Germinal center (tissue), 1 donor: ENCODE measurements around the gene DLL1.

Source experiments
- DNase-seq: peaks from one replicate; pipeline ENCODE4 v3.0.0; 2012; ENCODE audit warnings: mixed read lengths, low spot score

The DLL1 gene

DNA sequence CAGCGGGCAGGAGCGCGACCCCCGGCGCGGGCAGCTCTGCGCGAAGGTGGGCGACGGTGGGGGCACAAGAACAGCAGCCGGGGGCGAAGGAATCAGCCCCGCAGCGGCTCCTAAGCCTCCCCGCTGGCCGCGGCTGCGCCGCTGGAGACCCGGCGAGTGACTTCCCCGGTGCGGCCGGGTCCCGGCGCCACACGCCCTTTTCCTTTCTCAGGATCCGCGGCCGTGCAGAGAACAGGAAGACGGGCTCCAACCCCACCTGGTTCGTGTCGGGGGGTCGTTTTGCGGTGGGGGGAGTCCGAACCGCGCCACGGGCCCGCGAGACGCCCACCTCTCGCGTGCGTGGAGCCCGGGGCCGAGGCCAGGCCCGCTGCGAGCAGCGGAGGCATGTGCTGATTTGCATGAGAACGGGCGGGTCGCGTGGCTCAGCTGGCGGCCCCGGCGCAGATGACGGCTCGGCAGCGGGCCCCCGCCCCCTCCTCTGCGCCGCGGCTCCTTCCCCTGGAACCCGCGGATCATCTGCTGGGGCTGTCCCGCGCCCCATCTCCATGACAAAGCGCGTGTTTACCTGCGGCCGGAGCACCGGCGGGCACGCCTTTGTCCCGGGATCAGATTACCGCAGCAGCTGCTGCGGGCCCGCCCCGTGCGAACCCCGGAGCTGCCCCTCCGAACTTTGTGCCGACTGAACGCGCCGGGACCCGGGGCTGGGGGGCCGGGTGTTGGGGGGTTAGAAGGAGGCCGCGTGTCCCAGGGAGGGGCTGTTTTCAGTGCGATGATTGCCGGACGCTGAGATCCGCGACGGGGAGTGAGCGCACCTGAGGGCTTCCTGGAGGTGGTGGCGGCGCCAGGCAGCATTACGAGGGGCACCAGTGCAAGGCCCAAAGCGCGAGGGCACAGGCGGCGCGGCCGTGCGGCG is 4.9 kb upstream of the DLL1 start:
- peak; percentile 70 for DNase-seq

GRCh38 chr6:170294813-170295509 is 4.1 kb upstream of the DLL1 start:
- no peak for DNase-seq

- no peak for DNase-seq
These were observed 3.4 kb upstream of the DLL1 start for GRCh38 chr6:170294298-170294730.

DNA sequence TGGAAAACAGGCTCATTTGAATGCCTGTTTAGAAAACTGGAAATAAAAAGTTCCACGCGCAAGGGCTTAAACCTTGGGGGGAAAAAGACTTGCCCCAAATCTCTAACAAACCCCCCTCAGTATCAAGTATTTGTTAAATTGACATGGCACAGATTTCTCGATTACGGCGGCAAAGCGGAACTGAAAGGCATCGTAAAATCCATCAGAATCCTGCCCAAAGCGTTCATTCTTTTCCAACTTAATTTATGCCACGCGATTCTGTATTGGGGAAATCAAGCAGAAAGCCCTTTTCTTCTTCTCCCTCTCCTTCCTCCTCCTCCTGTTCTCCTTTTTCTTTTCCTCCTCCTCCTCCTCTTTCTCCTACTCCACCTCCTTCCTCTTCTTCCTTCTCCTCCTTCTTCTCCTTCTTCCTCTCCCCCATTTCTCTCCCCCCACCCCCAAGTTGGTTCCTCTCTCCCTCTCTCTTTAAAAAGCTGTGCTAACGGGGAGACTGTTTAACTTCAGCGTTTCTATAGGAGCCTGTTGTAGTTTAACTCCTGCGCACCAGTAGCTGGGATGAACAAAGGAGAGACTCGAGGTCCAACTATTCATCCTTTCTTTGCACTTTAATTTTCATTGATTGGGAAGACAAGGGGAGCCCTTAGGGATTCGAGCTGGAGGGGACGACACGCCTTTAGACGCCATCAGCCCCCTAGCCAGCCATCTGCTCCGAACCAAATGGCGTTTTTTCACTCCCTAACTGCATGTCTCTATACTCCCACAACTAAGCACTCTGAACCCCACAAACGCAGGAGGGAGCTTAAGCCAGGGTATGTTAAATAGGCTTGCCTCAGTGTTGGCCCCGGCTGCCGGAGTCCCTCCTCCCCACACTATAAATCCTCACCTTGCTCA is 2.7 kb upstream of the DLL1 start:
- DNase-seq, result no peak

GRCh38 chr6:170292407-170293158 is 1.7 kb upstream of the DLL1 start:
- no peak for DNase-seq

GRCh38 chr6:170292111-170292406 is 1.2 kb upstream of the DLL1 start:
- no peak for DNase-seq

GRCh38 chr6:170291271-170292110 is 613 bp upstream of the DLL1 start:
- no peak for DNase-seq

GRCh38 chr6:170289951-170290295 is 955 bp downstream of the DLL1 start:
- DNase-seq, result no peak

DNA sequence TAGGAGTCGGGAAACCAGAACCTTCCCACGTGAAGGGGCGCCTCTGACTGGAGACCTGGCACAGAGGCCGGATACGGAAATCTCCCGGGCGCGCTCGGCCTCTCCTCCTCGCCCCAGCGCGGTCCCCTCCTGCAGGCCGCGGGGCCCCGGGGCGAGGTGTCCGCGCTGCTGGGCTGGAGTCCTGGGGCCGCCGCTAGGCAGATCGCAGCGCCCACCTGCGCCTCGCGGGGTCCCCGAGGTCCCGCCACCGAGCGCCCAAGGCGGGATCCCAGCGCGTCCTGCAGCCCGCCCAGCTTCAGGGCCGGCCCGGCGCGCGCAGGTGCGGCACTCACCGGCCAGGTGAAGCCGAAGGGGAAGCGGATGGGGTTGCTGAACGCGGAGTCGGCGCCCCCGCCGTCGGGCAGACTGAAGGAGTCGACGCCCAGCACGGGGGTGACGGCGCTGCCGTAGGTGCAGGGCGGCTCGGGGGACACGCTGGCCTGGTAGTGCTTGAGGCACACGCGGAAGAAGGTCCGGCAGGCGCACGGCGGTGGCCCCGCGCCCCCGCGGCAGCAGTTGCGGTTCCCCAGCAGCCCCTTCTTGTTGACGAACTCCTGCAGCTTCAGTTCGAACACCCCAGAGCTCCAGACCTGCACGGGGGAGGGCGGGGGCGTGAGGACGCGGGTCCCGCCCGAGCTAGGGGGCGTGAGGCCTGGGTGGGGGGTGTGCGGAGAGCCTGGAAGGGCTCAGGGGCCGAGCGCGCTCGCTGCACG is 1.5 kb downstream of the DLL1 start:
- DNase-seq, result no peak

- no peak for DNase-seq
These were observed 2.1 kb downstream of the DLL1 start for GRCh38 chr6:170288852-170289179.

GRCh38 chr6:170288091-170288631 is 2.7 kb downstream of the DLL1 start:
- no peak for DNase-seq

GRCh38 chr6:170287371-170287876 is 3.5 kb downstream of the DLL1 start:
- no peak for DNase-seq

- DNase-seq, result no peak
These were observed 4.0 kb downstream of the DLL1 start for GRCh38 chr6:170286934-170287265.

GRCh38 chr6:170286246-170286933 is 4.5 kb downstream of the DLL1 start:
- no peak for DNase-seq

- no peak for DNase-seq
These were observed 5.4 kb downstream of the DLL1 start for GRCh38 chr6:170285482-170285881.

DNA sequence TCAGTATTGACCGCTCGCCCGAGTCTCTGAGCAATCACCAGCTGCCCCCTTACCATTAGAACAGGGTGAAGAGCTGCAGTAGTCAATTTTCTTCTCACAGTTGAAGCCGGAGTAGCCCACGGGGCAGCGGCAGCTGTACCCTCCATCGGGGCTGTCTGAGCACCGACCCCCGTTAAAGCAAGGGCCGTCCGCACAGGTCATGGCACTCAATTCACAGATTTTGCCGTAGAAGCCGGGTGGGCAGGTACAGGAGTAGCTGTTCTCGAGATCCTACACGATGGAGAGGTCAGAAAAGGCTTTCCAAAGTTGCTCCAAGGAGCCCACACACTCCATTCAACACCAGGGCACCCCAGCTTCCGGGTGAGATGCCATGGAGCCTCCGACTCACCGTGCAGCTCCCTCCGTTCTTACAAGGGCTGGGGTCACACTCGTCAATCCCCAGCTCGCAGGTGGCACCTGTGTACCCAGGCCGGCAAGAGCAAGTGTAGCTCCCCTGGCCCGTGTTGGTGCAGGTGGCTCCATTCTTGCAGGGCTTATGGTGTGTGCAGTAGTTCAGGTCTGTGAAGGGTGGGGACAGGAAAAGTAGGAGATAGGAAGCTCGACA is 5.9 kb downstream of the DLL1 start:
- no peak for DNase-seq

GRCh38 chr6:170284126-170284773 is 6.6 kb downstream of the DLL1 start:
- DNase-seq, result no peak
